ENCODE measurements around the gene NPHP4.

The NPHP4 gene

DNA sequence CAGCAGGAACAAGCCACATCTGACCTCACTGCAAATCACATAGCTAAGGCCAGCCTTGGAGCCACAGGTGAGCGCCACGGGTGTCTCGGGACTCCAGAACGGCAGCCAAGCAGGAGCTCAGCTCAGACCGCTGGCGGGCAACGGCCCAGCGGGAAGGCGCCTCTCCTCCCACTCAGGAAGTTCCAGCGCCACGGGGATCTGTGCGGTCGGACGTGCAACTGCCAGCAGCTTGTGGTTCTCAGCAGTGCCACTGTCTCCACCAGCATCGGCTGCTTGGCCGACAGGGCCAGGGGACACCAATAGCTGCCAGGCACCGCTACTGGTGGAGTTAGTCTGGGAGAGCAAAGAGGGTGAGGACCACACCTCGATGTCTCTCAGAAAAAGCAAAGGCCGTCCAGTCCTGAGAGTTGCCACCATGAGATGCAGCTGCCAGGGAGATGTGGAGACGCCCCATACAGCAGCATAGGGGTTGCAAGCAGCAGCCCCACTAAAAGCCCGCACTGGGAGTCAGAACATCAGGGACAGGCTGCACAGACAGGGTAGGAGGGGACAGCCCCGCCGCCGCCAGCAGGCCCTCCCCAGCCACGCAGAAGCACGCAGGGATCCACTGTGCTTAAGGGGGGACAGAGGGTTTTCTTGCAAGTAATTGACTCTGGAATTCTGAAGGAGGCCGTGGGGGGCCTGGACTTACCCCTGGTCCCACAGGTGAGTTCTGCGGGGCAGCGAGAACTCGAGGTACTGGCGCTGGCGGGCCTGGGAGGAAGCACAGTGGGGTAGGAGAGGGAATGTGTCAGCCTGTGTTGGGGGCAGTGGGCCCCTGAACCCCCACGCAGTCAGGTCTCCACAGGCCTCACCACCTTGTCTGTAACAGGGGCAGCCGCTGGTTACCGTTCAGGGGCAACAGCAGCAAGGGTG lies 83.5 kb downstream of the NPHP4 start:
- TF ChIP-seq, protein P1, sequence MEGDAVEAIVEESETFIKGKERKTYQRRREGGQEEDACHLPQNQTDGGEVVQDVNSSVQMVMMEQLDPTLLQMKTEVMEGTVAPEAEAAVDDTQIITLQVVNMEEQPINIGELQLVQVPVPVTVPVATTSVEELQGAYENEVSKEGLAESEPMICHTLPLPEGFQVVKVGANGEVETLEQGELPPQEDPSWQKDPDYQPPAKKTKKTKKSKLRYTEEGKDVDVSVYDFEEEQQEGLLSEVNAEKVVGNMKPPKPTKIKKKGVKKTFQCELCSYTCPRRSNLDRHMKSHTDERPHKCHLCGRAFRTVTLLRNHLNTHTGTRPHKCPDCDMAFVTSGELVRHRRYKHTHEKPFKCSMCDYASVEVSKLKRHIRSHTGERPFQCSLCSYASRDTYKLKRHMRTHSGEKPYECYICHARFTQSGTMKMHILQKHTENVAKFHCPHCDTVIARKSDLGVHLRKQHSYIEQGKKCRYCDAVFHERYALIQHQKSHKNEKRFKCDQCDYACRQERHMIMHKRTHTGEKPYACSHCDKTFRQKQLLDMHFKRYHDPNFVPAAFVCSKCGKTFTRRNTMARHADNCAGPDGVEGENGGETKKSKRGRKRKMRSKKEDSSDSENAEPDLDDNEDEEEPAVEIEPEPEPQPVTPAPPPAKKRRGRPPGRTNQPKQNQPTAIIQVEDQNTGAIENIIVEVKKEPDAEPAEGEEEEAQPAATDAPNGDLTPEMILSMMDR (IDR thresholded peaks at IDR 0.05; ENCODE audit: insufficient read depth, missing control alignments), result no peak
- FAIRE-seq (no peak), DNase-seq (ENCODE audit: insufficient read length, low spot score) (no peak)

DNA sequence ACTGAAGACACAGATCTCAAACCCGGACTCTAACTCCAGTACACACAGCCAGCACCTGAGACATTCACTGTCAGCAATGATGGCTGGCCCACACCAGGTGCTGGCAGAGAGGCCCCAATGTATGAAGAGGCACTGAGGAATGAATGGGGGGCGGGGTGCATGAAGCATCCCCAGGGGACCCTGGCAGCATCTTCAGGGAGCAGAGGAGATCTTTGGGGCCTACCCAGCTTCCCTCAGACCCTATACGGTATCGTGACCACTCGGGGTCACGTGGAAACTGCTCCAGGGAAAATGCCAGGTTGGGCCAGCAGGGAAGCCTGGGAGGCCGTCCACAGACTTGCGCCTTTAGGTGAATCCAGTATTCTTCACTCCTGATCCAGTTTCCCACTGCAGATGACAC lies 84.3 kb downstream of the NPHP4 start:
- TF ChIP-seq, protein P1 (IDR thresholded peaks at IDR 0.05; ENCODE audit: insufficient read depth, missing control alignments), result no peak
- no peak for FAIRE-seq
- no peak for DNase-seq (ENCODE audit: insufficient read length, low spot score)

DNA sequence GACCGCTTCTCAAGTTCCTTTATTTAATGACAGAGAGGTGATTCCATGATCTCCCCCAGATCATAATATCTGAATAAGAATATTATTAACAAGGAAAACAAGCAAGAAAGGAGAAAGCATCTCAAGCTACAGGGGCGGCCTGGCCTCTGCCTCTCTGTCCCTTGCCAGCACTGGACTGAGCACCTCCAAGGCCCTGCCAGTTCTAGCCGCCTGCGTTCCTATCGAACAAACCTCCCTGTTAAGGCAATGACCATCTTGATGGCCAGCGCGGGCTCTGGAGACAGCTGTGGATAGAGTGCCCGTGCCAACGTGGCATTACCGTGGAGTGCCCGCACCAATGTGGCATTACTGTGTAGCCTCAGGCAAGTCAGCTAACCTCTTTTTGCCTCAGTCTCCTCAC lies 84.8 kb downstream of the NPHP4 start:
- TF ChIP-seq, protein P1 (IDR thresholded peaks at IDR 0.05; ENCODE audit: insufficient read depth, missing control alignments), result no peak
- no peak for DNase-seq (ENCODE audit: insufficient read length, low spot score)
- FAIRE-seq, result no peak

DNA sequence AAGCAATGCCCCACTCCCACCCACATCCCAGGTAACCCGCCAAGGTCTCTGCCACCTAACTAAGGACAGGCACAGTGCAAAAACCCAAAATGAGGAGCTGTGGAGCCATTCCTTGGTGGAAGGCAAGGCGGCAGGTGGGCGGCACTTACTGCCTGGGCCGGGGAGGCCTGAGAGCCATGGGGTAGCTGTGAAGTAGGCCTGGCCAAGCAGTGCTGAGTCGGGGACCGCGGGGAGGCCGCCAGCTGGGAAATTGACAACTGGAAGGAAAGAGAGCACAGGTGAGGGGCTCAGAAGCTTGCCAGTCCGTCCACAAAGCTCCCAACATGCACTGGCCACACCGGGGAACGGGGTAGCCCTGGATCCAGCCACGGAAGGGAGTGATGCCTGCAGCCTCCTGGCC lies 85.3 kb downstream of the NPHP4 start:
- DNase-seq (ENCODE audit: insufficient read length, low spot score) (no peak), FAIRE-seq (no peak)
- TF ChIP-seq, protein P1 (IDR thresholded peaks at IDR 0.05; ENCODE audit: insufficient read depth, missing control alignments), result no peak

DNA sequence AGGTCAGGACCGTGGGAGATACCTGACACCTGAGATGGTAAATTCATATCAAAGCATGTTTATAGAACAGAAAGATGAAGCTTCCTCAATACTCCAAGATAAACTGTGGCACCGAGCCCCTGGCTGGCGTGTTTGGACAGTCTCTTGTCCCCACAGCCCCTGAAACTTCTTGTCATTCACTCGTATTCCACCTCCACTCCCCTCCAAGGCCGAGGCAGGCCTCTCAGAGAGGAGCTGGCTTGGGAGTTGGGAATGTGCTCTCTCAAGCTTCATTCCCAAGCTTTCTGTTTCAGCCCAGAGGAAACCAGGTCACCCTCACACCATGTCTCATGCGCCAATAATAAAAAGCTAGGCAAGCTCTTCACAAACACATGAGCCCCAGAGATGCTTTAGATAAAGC lies 86.1 kb downstream of the NPHP4 start:
- no peak for DNase-seq (ENCODE audit: insufficient read length, low spot score)
- TF ChIP-seq, protein P1 (IDR thresholded peaks at IDR 0.05; ENCODE audit: insufficient read depth, missing control alignments), result no peak
- no peak for FAIRE-seq

DNA sequence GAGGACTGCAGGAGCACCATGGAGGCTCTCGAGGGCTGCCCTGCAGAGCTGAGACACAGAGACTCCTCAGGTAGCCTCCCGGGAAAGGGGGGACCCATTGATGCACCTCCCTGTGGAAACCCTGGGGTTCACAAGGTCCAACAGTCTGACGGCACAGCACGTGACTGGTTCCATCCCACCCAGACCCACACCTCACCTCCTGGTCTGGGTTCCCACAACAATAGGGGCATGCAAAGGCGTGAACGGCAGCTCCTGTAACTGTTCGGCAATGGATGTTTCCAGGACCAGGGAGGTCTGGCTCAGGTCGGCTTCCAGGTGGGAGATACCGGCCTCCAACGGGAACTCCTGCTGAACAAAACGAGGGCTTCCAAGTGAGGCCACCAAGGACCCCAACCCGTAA lies 86.8 kb downstream of the NPHP4 start:
- TF ChIP-seq, protein P1 (IDR thresholded peaks at IDR 0.05; ENCODE audit: insufficient read depth, missing control alignments), result no peak
- FAIRE-seq, result no peak

DNA sequence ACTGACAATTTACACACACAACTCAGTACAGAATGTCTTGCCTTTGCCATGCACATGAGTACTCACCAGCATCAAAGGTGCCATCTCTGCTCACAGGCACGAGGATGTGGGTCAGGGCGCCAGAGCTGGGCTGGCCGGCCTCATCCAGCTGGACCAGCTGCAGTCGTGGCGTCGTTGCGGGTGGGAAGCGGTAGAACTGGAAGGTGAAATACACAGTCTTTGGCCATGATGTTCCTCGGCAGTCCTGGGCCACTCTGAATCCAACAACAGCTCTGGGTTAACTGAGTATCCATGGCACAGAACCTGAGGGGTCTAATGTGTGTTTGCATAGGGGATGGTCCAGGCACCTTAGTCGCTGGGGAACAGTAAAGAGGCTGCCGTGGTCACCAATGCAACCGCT lies 87.7 kb downstream of the NPHP4 start:
- TF ChIP-seq, protein P1 (IDR thresholded peaks at IDR 0.05; ENCODE audit: insufficient read depth, missing control alignments), result no peak
- FAIRE-seq (no peak), DNase-seq (ENCODE audit: insufficient read length, low spot score) (no peak)

More for the DNA sequence above, 86.8 kb downstream of the NPHP4 start:
- DNase-seq (ENCODE audit: insufficient read length, low spot score), result no peak

All from D721Med (cell line).